GM21723 (cell line): ENCODE data around the gene NLK.
"Not testable (repeated sequence)": the region's sequence is repeated elsewhere in the genome, so short reads cannot be mapped to it uniquely, and the experiment has no call there.

ENCODE experiments used
- ATAC-seq: cut with Tn5 transposase; IDR thresholded peaks from one replicate; pipeline ENCODE4 v1.9.1; 2021; ENCODE audit warnings: mild to moderate bottlenecking, moderate library complexity; ENCODE audit not compliant: unreplicated experiment

Gene NLK

DNA sequence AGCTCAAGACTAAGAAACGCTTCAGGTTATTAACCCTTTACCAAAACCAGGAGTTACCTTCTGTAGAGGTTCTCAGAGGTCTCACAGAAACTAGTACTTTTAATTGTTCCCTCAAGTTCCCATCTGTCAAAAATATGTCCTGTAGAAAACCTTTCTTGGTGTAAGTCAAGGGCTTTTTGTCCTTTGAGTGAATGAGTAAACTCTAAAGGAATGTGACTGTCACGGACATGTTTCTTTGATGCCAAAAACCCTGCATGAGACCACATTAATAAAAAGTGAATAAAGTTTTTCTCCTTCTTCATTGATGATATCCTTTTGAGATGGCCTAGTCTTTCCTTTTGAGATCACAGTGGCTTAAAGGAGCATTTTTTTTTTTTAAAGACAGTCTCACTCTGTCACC lies 102.9 kb downstream of the NLK start:
- no peak for ATAC-seq

GRCh38 chr17:28147017-28147416 lies 104.5 kb downstream of the NLK start:
- no peak for ATAC-seq

GRCh38 chr17:28151001-28151400 lies 108.5 kb downstream of the NLK start:
- no peak for ATAC-seq

- no peak for ATAC-seq
Measured at GRCh38 chr17:28154214-28154613, 111.7 kb downstream of the NLK start.

- ATAC-seq = not testable (repeated sequence)
Measured at GRCh38 chr17:28155405-28155804, 112.9 kb downstream of the NLK start.

DNA sequence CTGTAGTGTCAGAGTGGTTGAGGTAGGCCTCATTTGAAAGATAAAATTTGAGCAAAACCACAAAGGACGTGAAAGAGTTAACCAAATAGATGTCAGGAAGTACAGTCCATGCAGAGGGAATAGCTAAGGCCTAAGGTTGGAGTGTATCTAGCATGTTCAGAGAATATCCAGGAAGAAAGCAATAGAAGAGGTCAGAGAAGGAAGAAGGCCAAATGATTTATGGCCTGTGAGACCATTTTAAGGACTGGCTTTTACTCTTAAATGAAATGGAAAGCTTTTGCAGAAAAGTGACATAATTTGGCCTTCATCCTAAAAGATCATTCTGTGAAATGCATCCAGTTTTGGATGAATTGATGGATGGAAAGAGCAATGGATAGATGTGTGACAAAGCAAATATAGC lies 116.5 kb downstream of the NLK start:
- no peak for ATAC-seq

GRCh38 chr17:28159924-28160323 lies 117.4 kb downstream of the NLK start:
- ATAC-seq = no peak

GRCh38 chr17:28160610-28161009 lies 118.1 kb downstream of the NLK start:
- ATAC-seq = no peak

GRCh38 chr17:28161311-28161710 lies 118.8 kb downstream of the NLK start:
- ATAC-seq = no peak

DNA sequence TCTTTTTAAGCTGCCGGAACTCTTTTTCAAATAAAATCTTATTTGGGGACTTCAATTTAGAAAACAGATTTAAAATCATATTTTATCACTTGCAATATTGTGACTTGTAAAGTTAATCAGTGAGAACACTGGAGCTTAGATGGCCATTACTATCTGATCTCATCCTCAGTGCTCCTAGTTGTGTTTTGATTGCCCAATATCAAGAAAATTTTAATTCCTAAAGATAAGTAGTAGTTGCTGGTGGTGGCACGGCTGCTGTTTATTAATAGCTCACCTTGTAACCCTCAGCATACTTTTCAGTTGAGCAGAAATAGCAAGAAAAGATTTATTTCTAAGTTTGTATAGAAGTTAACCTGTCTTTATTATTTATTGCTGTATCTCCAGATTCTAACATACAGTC lies 124.0 kb downstream of the NLK start:
- no peak for ATAC-seq

DNA sequence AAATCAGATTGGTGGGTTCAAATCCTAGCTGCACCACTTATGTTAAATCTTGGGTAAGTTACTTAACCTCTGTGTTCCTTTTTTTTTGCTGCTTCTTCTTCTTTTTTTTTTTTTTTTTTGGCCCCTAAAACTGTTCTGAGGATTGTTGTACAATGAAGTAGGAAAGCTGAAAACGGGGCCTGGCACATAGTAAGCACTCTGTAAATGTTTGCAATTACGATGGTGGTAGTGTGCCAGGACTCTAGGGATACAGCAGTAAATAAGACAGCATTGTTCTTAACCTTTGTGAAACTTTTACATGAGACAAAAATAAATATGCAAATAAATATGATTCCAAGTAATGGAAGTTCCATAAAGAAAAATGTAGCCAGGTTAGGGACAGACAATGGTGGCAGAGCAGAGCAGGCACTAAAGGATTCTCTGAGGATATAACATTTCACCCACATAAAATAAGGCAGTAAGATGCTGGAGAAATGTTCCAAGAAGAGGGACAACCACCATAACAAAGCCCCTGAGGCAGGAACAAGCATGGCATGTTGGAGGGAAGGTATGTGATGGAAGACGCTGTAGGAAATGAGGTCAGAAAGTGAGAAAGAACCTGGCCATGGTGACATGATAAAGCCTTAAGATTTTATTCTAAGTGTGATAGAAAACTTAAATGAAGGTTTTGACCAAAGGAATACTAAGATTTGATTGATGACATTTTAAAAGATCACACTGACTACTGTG lies 127.3 kb downstream of the NLK start:
- no peak for ATAC-seq

- ATAC-seq = no peak
Measured at GRCh38 chr17:28170771-28171170, 128.3 kb downstream of the NLK start.

DNA sequence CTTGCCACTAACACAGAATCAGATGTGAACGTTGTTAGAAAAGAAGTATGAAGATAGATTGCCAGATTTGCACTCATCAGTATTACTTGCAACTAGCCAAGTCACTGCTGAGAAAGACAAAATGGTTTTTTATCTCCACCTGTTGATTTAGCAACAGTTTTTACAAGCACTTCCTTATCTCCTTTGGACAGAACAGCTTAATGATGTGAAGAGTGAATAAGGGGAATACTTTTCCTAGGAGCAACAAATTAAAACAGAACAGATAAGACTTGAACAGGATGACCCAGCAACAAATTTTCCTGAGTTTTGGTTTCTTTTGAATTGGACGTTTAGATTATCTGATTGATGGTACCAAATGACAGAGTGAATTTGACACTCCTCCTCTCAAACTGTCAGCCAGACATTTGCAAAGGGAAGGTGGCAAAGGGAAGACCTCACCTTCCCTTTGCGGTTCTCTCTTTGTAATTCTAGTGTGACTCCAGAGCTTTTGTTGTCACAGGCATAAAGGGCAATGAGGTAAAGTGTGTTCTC lies 130.6 kb downstream of the NLK start:
- no peak for ATAC-seq

DNA sequence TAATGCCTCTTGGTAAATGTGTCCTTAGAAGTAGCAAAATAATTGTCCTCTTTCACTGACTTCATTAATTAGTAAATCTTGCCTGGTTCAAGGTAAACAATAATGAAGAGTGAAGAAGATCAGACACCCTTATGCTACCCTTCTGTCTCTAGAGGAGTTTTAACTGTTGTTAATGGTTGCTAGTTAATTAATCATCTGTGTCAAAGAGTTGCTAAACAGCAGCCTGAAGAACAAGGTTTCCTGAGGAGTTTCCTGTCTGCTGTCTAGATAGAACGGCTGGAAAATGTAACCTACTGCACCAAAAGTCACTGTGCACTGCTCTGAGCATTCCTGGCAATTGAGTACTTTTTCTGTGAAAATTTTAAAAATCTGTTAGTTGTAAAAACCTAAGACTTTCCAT lies 131.3 kb downstream of the NLK start:
- ATAC-seq = no peak

GRCh38 chr17:28174352-28175046 lies 132.0 kb downstream of the NLK start:
- ATAC-seq = no peak

- no peak for ATAC-seq
Measured at GRCh38 chr17:28177351-28177750, 134.9 kb downstream of the NLK start.

- ATAC-seq = no peak
Measured at GRCh38 chr17:28178800-28179199, 136.3 kb downstream of the NLK start.

DNA sequence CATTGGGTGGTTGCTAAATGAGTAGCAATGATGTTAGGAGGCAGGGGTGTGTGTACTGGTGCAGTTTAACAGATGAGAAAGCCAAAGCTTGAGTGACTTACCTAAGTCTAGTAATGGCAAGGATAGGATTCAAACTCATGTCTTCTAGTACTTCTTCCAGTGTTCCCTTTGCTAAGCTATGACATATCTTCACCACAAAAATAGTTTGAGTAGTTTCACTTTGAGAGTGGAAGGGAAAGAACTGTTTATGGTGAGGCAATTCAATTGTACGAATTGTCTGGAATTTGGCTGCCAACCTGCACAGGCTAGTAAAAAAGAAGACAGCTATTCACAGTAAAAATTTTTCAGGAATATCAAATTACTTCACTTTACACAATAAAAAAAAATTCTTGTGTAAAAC lies 138.0 kb downstream of the NLK start:
- ATAC-seq = no peak

- no peak for ATAC-seq
Measured at GRCh38 chr17:28181568-28181967, 139.1 kb downstream of the NLK start.

DNA sequence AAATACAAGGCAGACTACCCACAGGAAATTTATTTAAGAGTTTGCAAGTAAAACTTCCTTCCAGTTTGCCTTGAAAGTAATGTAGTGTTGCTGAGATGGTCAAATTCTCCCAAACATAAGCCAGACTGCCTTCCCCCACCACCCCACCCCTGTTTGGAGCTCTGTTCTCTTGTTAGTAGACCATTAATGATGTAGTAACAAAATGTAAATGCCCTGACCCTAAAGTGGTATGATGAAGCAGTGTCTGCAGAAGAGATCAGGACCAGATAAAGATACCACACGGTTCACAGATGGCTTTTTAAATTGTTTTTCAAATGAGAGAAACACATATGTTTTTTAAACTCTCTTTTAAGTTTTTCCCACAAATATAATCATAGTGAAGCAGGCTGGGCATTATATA lies 140.1 kb downstream of the NLK start:
- no peak for ATAC-seq

- no peak for ATAC-seq
Measured at GRCh38 chr17:28185658-28186057, 143.2 kb downstream of the NLK start.

- not testable (repeated sequence) for ATAC-seq
Measured at GRCh38 chr17:28186472-28186871, 144.0 kb downstream of the NLK start.
